ENCODE data around the gene CHD9.

- TF ChIP-seq CTCF (IDR thresholded peaks at IDR 0.05) = no peak
- no peak for TF ChIP-seq POLR2A (IDR thresholded peaks at IDR 0.05)
Measured at GRCh38 chr16:53355064-53355463, 300.3 kb downstream of the CHD9 start.
